ENCODE results near the gene FBXO48. TPM values are rescaled to one million over a fixed set of nuclear protein-coding genes. Genes with fewer than 3 reads are reported as not detected.

FBXO48 gene
- total RNA-seq, 2 experiments from 2014 or later, result 1.5 to 6.8 TPM

DNA sequence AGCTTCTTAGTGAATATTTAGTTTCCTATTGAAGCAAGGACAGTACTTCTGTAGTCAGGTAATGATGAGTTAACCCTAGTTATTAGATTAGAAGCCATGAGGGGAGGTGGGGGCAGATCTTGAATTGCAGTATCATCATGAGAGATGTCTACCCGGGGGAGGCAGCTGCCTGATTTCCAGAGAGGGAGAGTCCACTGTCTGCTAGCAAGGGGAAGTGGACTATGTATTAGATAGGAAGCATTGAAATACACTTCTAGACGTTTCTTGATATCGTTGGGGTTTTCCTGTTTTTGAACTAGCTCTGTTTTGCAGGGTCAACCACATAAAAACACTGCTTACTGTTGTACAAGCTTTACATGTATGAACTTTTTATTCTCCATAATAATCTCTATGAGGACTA is 39.1 kb upstream of the FBXO48 start:
- Histone ChIP-seq H3K4me1 (ENCODE audit: insufficient read depth, low read length, poor library complexity, severe bottlenecking) (no peaks in the 10 kb centered on the region), H3K27ac (ENCODE audit: low read depth, low read length, poor library complexity, severe bottlenecking) (no peak overlapping the region), H4K20me1 (ENCODE audit: insufficient read depth, low read length) (no peaks in the 10 kb centered on the region), H3K4me2 (ENCODE audit: low read length) (no peak overlapping the region), H3K36me3 (ENCODE audit: insufficient read depth, low read length) (no peaks in the 10 kb centered on the region), H2AFZ (ENCODE audit: low read length) (no peak overlapping the region), H3K9me2 (ENCODE audit: insufficient read depth, low read length) (no peaks in the 10 kb centered on the region), H3K79me2 (ENCODE audit: insufficient read depth, low read depth, low read length) (no peaks in the 10 kb centered on the region), H3K4me3 (ENCODE audit: low read depth, low read length, poor library complexity, severe bottlenecking) (no peak overlapping the region), H3K9me3 (ENCODE audit: low read length) (no peaks in the 10 kb centered on the region)
- CTCF ChIA-PET (ENCODE audit: unreplicated experiment), result no interaction called here
- POLR2A ChIA-PET, result interaction anchor here (0.7 to 1.5 kb wide), 3 partner anchors 10 to 39 kb away, joined by 5 to 6 read pairs (median 5); partner anchors contain the start of genes APLF and FBXO48
- no peak for DNase-seq (ENCODE audit: low spot score)
- BruUV-seq (replicated peaks), result no TSS peak
- intact Hi-C loops (cut with micrococcal nuclease; ENCODE audit: unreplicated experiment), result no loop called here
- TF ChIP-seq, protein P1, sequence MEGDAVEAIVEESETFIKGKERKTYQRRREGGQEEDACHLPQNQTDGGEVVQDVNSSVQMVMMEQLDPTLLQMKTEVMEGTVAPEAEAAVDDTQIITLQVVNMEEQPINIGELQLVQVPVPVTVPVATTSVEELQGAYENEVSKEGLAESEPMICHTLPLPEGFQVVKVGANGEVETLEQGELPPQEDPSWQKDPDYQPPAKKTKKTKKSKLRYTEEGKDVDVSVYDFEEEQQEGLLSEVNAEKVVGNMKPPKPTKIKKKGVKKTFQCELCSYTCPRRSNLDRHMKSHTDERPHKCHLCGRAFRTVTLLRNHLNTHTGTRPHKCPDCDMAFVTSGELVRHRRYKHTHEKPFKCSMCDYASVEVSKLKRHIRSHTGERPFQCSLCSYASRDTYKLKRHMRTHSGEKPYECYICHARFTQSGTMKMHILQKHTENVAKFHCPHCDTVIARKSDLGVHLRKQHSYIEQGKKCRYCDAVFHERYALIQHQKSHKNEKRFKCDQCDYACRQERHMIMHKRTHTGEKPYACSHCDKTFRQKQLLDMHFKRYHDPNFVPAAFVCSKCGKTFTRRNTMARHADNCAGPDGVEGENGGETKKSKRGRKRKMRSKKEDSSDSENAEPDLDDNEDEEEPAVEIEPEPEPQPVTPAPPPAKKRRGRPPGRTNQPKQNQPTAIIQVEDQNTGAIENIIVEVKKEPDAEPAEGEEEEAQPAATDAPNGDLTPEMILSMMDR (conservative IDR thresholded peaks at IDR 0.05; ENCODE audit: low read length), result no peak
- no peak for TF ChIP-seq EZH2phosphoT487 (IDR thresholded peaks at IDR 0.05; ENCODE audit: borderline replicate concordance, low read depth, low read length)

DNA sequence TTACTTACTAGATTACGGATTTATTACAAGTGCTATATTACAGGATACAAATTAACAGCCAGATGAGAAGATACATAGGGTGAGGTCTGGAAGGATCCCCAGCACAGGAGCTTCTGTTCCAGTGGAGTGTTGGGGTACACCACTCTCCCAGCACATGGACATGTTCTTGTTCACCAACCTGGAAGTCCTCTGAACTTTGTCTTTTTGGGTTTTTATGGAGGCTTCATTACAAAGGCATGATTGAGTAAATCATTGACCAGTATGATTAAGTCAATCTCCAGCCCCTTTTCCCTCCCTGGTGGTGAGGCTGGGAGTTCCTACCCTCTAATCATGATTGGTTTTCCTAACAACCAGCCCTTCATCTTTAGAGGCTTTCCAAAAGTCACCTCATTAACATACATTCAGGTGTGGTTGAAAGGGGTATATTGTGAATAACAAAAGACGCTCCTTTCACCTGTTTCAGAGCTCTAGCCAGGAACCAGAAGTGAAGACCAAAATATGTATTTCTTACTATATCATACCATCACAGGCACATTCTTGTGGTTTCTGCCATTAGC is 38.6 kb upstream of the FBXO48 start:
- ChIA-PET CTCF (ENCODE audit: unreplicated experiment) (no interaction called here), POLR2A (interaction anchor here (0.7 to 1.3 kb wide), 2 partner anchors 10 to 17 kb away, joined by 5 to 6 read pairs; no protein-coding TSS in a partner anchor)
- Histone ChIP-seq H3K4me1 (ENCODE audit: insufficient read depth, low read length, poor library complexity, severe bottlenecking) (no peaks in the 10 kb centered on the region), H3K27ac (ENCODE audit: low read depth, low read length, poor library complexity, severe bottlenecking) (no peak overlapping the region), H2AFZ (ENCODE audit: low read length) (no peak overlapping the region), H3K4me2 (ENCODE audit: low read length) (no peak overlapping the region), H4K20me1 (ENCODE audit: insufficient read depth, low read length) (no peaks in the 10 kb centered on the region), H3K9me3 (ENCODE audit: low read length) (no peaks in the 10 kb centered on the region), H3K36me3 (ENCODE audit: insufficient read depth, low read length) (no peaks in the 10 kb centered on the region), H3K4me3 (ENCODE audit: low read depth, low read length, poor library complexity, severe bottlenecking) (no peak overlapping the region), H3K79me2 (ENCODE audit: insufficient read depth, low read depth, low read length) (no peaks in the 10 kb centered on the region), H3K9me2 (ENCODE audit: insufficient read depth, low read length) (no peaks in the 10 kb centered on the region)
- intact Hi-C loops (cut with micrococcal nuclease; ENCODE audit: unreplicated experiment), result no loop called here
- no peak for DNase-seq (ENCODE audit: low spot score)
- no TSS peak for BruUV-seq (replicated peaks)
- TF ChIP-seq EZH2phosphoT487 (IDR thresholded peaks at IDR 0.05; ENCODE audit: borderline replicate concordance, low read depth, low read length), result no peak
- TF ChIP-seq, protein P1 (conservative IDR thresholded peaks at IDR 0.05; ENCODE audit: low read length), result no peak

DNA sequence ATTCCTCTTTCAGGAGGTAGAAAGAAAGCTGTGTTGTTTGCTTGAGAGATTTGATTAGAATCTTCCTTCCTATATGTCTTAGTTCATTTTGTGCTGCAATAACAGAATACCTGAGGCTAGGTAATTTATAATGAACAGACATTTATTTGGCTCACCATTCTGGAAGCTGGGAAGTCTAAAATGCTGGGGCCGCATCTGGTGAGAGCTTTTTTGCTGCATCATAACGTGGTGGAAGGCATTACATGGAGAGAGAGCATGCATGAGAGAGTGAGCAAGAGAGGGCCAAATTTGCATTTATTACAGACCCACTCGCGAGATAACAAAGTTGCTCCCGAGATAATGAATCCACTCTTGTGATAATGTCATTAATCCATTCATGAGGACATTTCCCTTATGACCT is 34.7 kb upstream of the FBXO48 start:
- Histone ChIP-seq H3K9me2 (ENCODE audit: insufficient read depth, low read length) (no peaks in the 10 kb centered on the region), H3K27ac (ENCODE audit: low read depth, low read length, poor library complexity, severe bottlenecking) (no peak overlapping the region), H3K4me2 (ENCODE audit: low read length) (no peak overlapping the region), H3K36me3 (ENCODE audit: insufficient read depth, low read length) (no peaks in the 10 kb centered on the region), H2AFZ (ENCODE audit: low read length) (no peak overlapping the region), H3K9me3 (ENCODE audit: low read length) (peaks cover 3% of the 10 kb centered on the region; the same call in 1 of the 2 replicates), H3K4me1 (ENCODE audit: insufficient read depth, low read length, poor library complexity, severe bottlenecking) (no peaks in the 10 kb centered on the region), H3K4me3 (ENCODE audit: low read depth, low read length, poor library complexity, severe bottlenecking) (no peak overlapping the region), H3K79me2 (ENCODE audit: insufficient read depth, low read depth, low read length) (no peaks in the 10 kb centered on the region), H4K20me1 (ENCODE audit: insufficient read depth, low read length) (no peaks in the 10 kb centered on the region)
- TF ChIP-seq, protein P1 (conservative IDR thresholded peaks at IDR 0.05; ENCODE audit: low read length), result no peak
- TF ChIP-seq EZH2phosphoT487 (IDR thresholded peaks at IDR 0.05; ENCODE audit: borderline replicate concordance, low read depth, low read length), result no peak
- no peak for DNase-seq (ENCODE audit: low spot score)
- no TSS peak for BruUV-seq (replicated peaks)
- intact Hi-C loops (cut with micrococcal nuclease; ENCODE audit: unreplicated experiment), result no loop called here
- ChIA-PET CTCF (ENCODE audit: unreplicated experiment) (no interaction called here), POLR2A (interaction anchor here (1.0 kb wide), 1 partner anchor 14 kb away, joined by 3 read pairs; no protein-coding TSS in a partner anchor)
